H1 (cell line): Measurements from ENCODE around the gene PRKN. TPM values are rescaled to one million over a fixed set of nuclear protein-coding genes. Genes with fewer than 3 reads are reported as not detected.

Experiments used
- CTCF ChIA-PET: fragments of 300-600 bp; sonication (Branson Sonifier 250); formaldehyde crosslinking; loops from one replicate; lab custom pipeline; 2021; ENCODE audit not compliant: partially characterized antibody; lab: Charles Lee
- POLR2A ChIA-PET: fragments of 300-600 bp; sonication (Branson Sonifier 250); formaldehyde crosslinking; loops from one replicate; lab custom pipeline; 2021; ENCODE audit warnings: inconsistent platforms; ENCODE audit not compliant: partially characterized antibody; lab: Charles Lee
- DNase-seq, 2 experiments: peaks; one replicate each; pipeline versions ENCODE4 v3.0.0 to v3.0.0-alpha.2; 2010 to 2022; ENCODE audit warnings: low spot score in 2 of 2, low read depth in 1 of 2, mixed read lengths in 1 of 2
- FAIRE-seq: peaks from 2 replicates; lab custom pipeline; 2011; peaks lifted over from hg19 to GRCh38; lab: Jason Lieb, UNC
- H2AFZ ChIP-seq: 2 replicates; pipeline ENCODE4 v1.8.1; 2012; ENCODE audit warnings: low read length, inconsistent platforms
- H2AK5ac ChIP-seq: 2 replicates; pipeline ENCODE4 v1.6.1; 2013; ENCODE audit warnings: low read depth, low read length
- H2BK120ac ChIP-seq: replicated peaks from 2 replicates; pipeline ENCODE3; 2013; ENCODE audit warnings: low read depth, low read length, inconsistent platforms
- H2BK12ac ChIP-seq: 2 replicates; pipeline ENCODE4 v1.6.1; 2013; ENCODE audit warnings: low read depth, low read length
- H2BK15ac ChIP-seq: 2 replicates; pipeline ENCODE4 v1.6.1; 2013; ENCODE audit warnings: low read length
- H2BK20ac ChIP-seq: 2 replicates; pipeline ENCODE4 v1.6.1; 2013; ENCODE audit warnings: low read length
- H2BK5ac ChIP-seq: 2 replicates; pipeline ENCODE4 v1.6.1; 2013; ENCODE audit warnings: low read depth, low read length
- H3K14ac ChIP-seq: 2 replicates; pipeline ENCODE4 v1.6.1; 2013; ENCODE audit warnings: inconsistent platforms; ENCODE audit not compliant: insufficient read length
- H3K18ac ChIP-seq: 2 replicates; pipeline ENCODE4 v1.6.1; 2013; ENCODE audit warnings: low read length; ENCODE audit errors: extremely low read depth
- H3K23ac ChIP-seq: 2 replicates; pipeline ENCODE4 v1.6.1; 2013; ENCODE audit warnings: inconsistent platforms; ENCODE audit not compliant: insufficient read length
- H3K23me2 ChIP-seq: 2 replicates; pipeline ENCODE4 v1.6.1; 2013; ENCODE audit warnings: low read depth, low read length
- H3K27ac ChIP-seq: 2 replicates; pipeline ENCODE4 v1.6.1; 2011; ENCODE audit warnings: low read depth, low read length, inconsistent platforms
- H3K27me3 ChIP-seq, 4 experiments: replicated peaks in 1 of 4; 1 replicate in 1 of 4; 2 replicates in 3 of 4; pipeline versions ENCODE4 v1.6.1 to v1.8.1; 2011 to 2013; ENCODE audit warnings: low read length in 3 of 4, mild to moderate bottlenecking in 3 of 4, inconsistent platforms in 2 of 4, mixed read lengths in 2 of 4, moderate library complexity in 1 of 4; ENCODE audit not compliant: control insufficient read depth in 3 of 4, insufficient read depth in 3 of 4; ENCODE audit errors: extremely low read depth in 1 of 4
- H3K36me3 ChIP-seq, 4 experiments: 2 replicates each; pipeline versions ENCODE4 v1.6.1 to v1.8.1; 2011 to 2013; ENCODE audit warnings: mild to moderate bottlenecking in 4 of 4, low read length in 3 of 4, moderate library complexity in 2 of 4, control low read depth in 1 of 4, inconsistent platforms in 1 of 4; ENCODE audit not compliant: insufficient read depth in 4 of 4, control insufficient read depth in 2 of 4
- H3K4ac ChIP-seq: replicated peaks from 2 replicates; pipeline ENCODE3; 2013; ENCODE audit warnings: low read length, low read depth, mixed read lengths, inconsistent platforms; ENCODE audit not compliant: insufficient read length
- H3K4me1 ChIP-seq, 4 experiments: replicated peaks in 1 of 4; 1 replicate in 1 of 4; 2 replicates in 3 of 4; pipeline versions ENCODE4 v1.6.1 to v1.8.1; 2011 to 2013; ENCODE audit warnings: low read length in 3 of 4, inconsistent platforms in 2 of 4, mixed read lengths in 1 of 4; ENCODE audit not compliant: insufficient read depth in 4 of 4, control insufficient read depth in 3 of 4
- H3K4me2 ChIP-seq, 2 experiments: 2 replicates each; pipeline versions ENCODE4 v1.6.1 to v1.8.1; 2011 to 2013; ENCODE audit warnings: low read depth in 2 of 2, low read length in 2 of 2, control low read depth in 1 of 2, inconsistent platforms in 1 of 2, mild to moderate bottlenecking in 1 of 2; ENCODE audit not compliant: insufficient read depth in 1 of 2
- H3K4me3 ChIP-seq, 4 experiments: fragments of 200-600, 300-600 bp in 1 of 4; sonication (generic), shearing (Covaris generic), sonication (Bioruptor Twin) in 1 of 4; 2 replicates each; pipeline versions ENCODE4 v1.5.1 to v1.8.1; 2011 to 2016; ENCODE audit warnings: low read length in 4 of 4, low read depth in 3 of 4, control low read depth in 2 of 4, inconsistent platforms in 2 of 4, mild to moderate bottlenecking in 2 of 4, mixed read lengths in 1 of 4, moderate library complexity in 1 of 4; ENCODE audit not compliant: insufficient read depth in 2 of 4; ENCODE audit errors: extremely low read depth in 1 of 4
- H3K56ac ChIP-seq: replicated peaks from 2 replicates; pipeline ENCODE3; 2013; ENCODE audit warnings: low read depth, mild to moderate bottlenecking, mixed read lengths, low read length, inconsistent platforms; ENCODE audit not compliant: insufficient read length
- H3K79me1 ChIP-seq: 2 replicates; pipeline ENCODE4 v1.6.1; 2013; ENCODE audit warnings: low read depth, low read length, control low read depth
- H3K79me2 ChIP-seq, 2 experiments: 2 replicates each; pipeline versions ENCODE4 v1.6.1 to v1.8.1; 2012 to 2013; ENCODE audit warnings: low read length in 2 of 2, mild to moderate bottlenecking in 2 of 2, inconsistent platforms in 1 of 2; ENCODE audit not compliant: insufficient read depth in 2 of 2, control insufficient read depth in 1 of 2
- H3K9ac ChIP-seq, 4 experiments: replicated peaks in 1 of 4; 1 replicate in 1 of 4; 2 replicates in 3 of 4; pipeline versions ENCODE4 v1.6.1 to v1.8.1; 2011 to 2013; ENCODE audit warnings: low read depth in 3 of 4, low read length in 3 of 4, control low read depth in 2 of 4, mild to moderate bottlenecking in 2 of 4, moderate library complexity in 2 of 4, inconsistent platforms in 1 of 4; ENCODE audit errors: extremely low read depth in 1 of 4
- H3K9me3 ChIP-seq, 2 experiments: 2 replicates each; pipeline versions ENCODE4 v1.6.1 to v1.8.1; 2012 to 2013; ENCODE audit warnings: mild to moderate bottlenecking in 2 of 2, moderate library complexity in 2 of 2, control low read depth in 1 of 2, inconsistent platforms in 1 of 2, low read depth in 1 of 2, low read length in 1 of 2, mixed read lengths in 1 of 2; ENCODE audit not compliant: insufficient read depth in 2 of 2
- H4K20me1 ChIP-seq, 2 experiments: replicated peaks in 1 of 2; 2 replicates each; pipeline versions ENCODE3 to v1.8.1; 2011 to 2013; ENCODE audit warnings: inconsistent platforms in 2 of 2, low read length in 2 of 2, mild to moderate bottlenecking in 1 of 2; ENCODE audit not compliant: insufficient read depth in 2 of 2, control insufficient read depth in 1 of 2
- H4K5ac ChIP-seq: 2 replicates; pipeline ENCODE4 v1.6.1; 2013; ENCODE audit warnings: low read length, low read depth, mixed read lengths, inconsistent platforms; ENCODE audit not compliant: insufficient read length
- H4K8ac ChIP-seq: 2 replicates; pipeline ENCODE4 v1.8.0; 2013; ENCODE audit warnings: mild to moderate bottlenecking, moderate library complexity, low read length, inconsistent platforms; ENCODE audit not compliant: insufficient read depth; ENCODE audit errors: extremely low read depth
- H4K91ac ChIP-seq: replicated peaks from 2 replicates; pipeline ENCODE3; 2013; ENCODE audit warnings: low read length, mixed read lengths, inconsistent platforms; ENCODE audit not compliant: insufficient read length
- CREB1 ChIP-seq: IDR thresholded peaks from 2 replicates; pipeline ENCODE4 v1.6.1; 2012; ENCODE audit warnings: inconsistent platforms
- CTCF ChIP-seq, 3 experiments: IDR thresholded peaks; 1 replicate in 2 of 3; 2 replicates in 1 of 3; pipeline versions ENCODE4 v1.5.1 to v1.6.1; 2011; ENCODE audit warnings: low read length in 3 of 3, mild to moderate bottlenecking in 3 of 3, inconsistent platforms in 2 of 3, low read depth in 1 of 3, moderate library complexity in 1 of 3; ENCODE audit not compliant: insufficient read depth in 1 of 3; ENCODE audit errors: control extremely low read depth in 1 of 3
- EGR1 ChIP-seq: IDR thresholded peaks from 2 replicates; pipeline ENCODE4 v1.6.1; 2011; ENCODE audit warnings: low read depth, low read length, borderline replicate concordance
- JUND ChIP-seq: IDR thresholded peaks from 2 replicates; pipeline ENCODE4 v1.6.1; 2011; ENCODE audit warnings: mild to moderate bottlenecking, improper control_type of control experiment, low read length
- NANOG ChIP-seq: IDR thresholded peaks from 2 replicates; pipeline ENCODE4 v1.6.1; 2011; ENCODE audit warnings: low read length, low read depth, mild to moderate bottlenecking, inconsistent platforms; ENCODE audit not compliant: insufficient read depth, poor library complexity, severe bottlenecking
- POU5F1 ChIP-seq: IDR thresholded peaks from 2 replicates; pipeline ENCODE4 v1.6.1; 2011; ENCODE audit warnings: low read depth, mild to moderate bottlenecking, low read length, moderate library complexity
- RNF2 ChIP-seq: fragments of 200-900, 300-1000 bp; sonication (generic); IDR thresholded peaks from 2 replicates; pipeline ENCODE4 v1.7.1; 2016; ENCODE audit warnings: borderline replicate concordance, low read depth, mild to moderate bottlenecking, antibody characterized with exemption, low read length; ENCODE audit not compliant: poor library complexity, severe bottlenecking; ENCODE audit errors: missing control alignments
- SIN3A ChIP-seq, 2 experiments: IDR thresholded peaks in 1 of 2; conservative IDR thresholded peaks in 1 of 2; 2 replicates each; pipeline ENCODE4 v1.6.1; 2011 to 2012; ENCODE audit warnings: low read length in 2 of 2, improper control_type of control experiment in 1 of 2, low read depth in 1 of 2, mild to moderate bottlenecking in 1 of 2
- SIX5 ChIP-seq: IDR thresholded peaks from 2 replicates; pipeline ENCODE4 v1.6.1; 2011; ENCODE audit warnings: mild to moderate bottlenecking, low read depth, low read length
- SP4 ChIP-seq: IDR thresholded peaks from 2 replicates; pipeline ENCODE4 v1.6.1; 2012; ENCODE audit warnings: low read length, inconsistent platforms
- TCF12 ChIP-seq: IDR thresholded peaks from 2 replicates; pipeline ENCODE4 v1.6.1; 2011; ENCODE audit warnings: low read depth, mild to moderate bottlenecking, low read length
- TEAD4 ChIP-seq: IDR thresholded peaks from 2 replicates; pipeline ENCODE4 v1.6.1; 2012; ENCODE audit warnings: low read depth, low read length, inconsistent platforms, mixed read lengths
- YY1 ChIP-seq: IDR thresholded peaks from 2 replicates; pipeline ENCODE4 v1.6.1; 2011; ENCODE audit warnings: low read depth, mild to moderate bottlenecking, low read length
- WGBS, 2 experiments: shearing (Covaris generic) in 1 of 2; methylation state at CpG; one replicate each; pipeline versions ENCODE4 v1.1.6 to v1.1.7; 2013 to 2015; ENCODE audit warnings: low lambda C conversion rate in 2 of 2, mixed read lengths in 2 of 2, inconsistent platforms in 1 of 2, low coverage in 1 of 2, missing lambda C conversion rate in 1 of 2; ENCODE audit not compliant: insufficient replicate concordance in 2 of 2, insufficient coverage in 1 of 2, insufficient read length in 1 of 2; ENCODE audit errors: extremely low coverage in 1 of 2, missing lambda C conversion rate in 1 of 2; 5-methylcytosine and 5-hydroxymethylcytosine counted together
- polyA plus RNA-seq, 7 experiments: library from polyadenylated mRNA; depleted of rRNA in 3 of 7; stranded (reverse) in 5 of 7; unstranded in 2 of 7; fragments of >200 nt in 5 of 7; fragments of 200-250 nt in 2 of 7; gene quantifications; 1 replicate in 5 of 7; 2 replicates in 1 of 7; 4 replicates in 1 of 7; pipeline versions ENCODE4 v1.2.1 to v1.2.3, GENCODE V29; 2011 to 2013; ENCODE audit warnings: missing spikeins in 2 of 7, mixed read lengths in 2 of 7
- total RNA-seq: library from RNA; stranded (reverse); fragmentation: NEBNext Ultra II Directional; extraction: Animal tissue kit (Norgen Biotek cat#: 25700); gene quantifications from 2 replicates; pipeline ENCODE4 v1.2.1, GENCODE V29; 2021

PRKN gene
- total and polyA plus RNA-seq, 2 of the 8 experiments (the other 6 are each of a cell fraction or from before 2014, with no cell fraction given) = 0.13 to 0.29 TPM

GRCh38 chr6:162363757-162364156, 363.8 kb downstream of the PRKN start:
- ChIA-PET POLR2A (no interaction called here), CTCF (no interaction called here)
- Histone ChIP-seq H3K36me3 (no peaks in the 10 kb centered on the region), H3K79me1 (no peaks in the 10 kb centered on the region), H3K23me2 (no peaks in the 10 kb centered on the region), H3K4me1 (no peaks in the 10 kb centered on the region), H2BK20ac (no peak overlapping the region), H3K79me2 (no peaks in the 10 kb centered on the region), H2BK15ac (no peak overlapping the region), H4K91ac (no peak overlapping the region), H3K9me3 (no peaks in the 10 kb centered on the region), H3K14ac (no peak overlapping the region), H2BK120ac (no peak overlapping the region), H2BK12ac (no peak overlapping the region), H4K8ac (no peak overlapping the region), H3K23ac (no peak overlapping the region), H3K4me2 (no peak overlapping the region; a peak in 1 of 4 replicates), H3K9ac (no peak overlapping the region), H3K18ac (no peak overlapping the region), H3K4me3 (no peak overlapping the region), H2AK5ac (no peak overlapping the region), H3K27me3 (no peaks in the 10 kb centered on the region), H2BK5ac (no peak overlapping the region), H3K56ac (no peak overlapping the region), H3K27ac (no peak overlapping the region), H4K20me1 (no peaks in the 10 kb centered on the region), H3K4ac (no peak overlapping the region), H4K5ac (no peak overlapping the region), H2AFZ (no peak overlapping the region)
- DNase-seq (no peak), FAIRE-seq (no peak)
- WGBS, 2 experiments = 69% methylated on average over 4 of the region's 4 CpGs; no CpG with 5 or more reads in 1 of the 2 experiments
- TF ChIP-seq SIN3A (conservative IDR thresholded peaks at IDR 0.05 in 1 of 2, IDR thresholded peaks at IDR 0.05 in 1 of 2; ENCODE audit: low read depth in 1 of 2, low read length in 2 of 2) (no peak), RNF2 (no peak), JUND (no peak), CREB1 (no peak), SP4 (no peak), CTCF (IDR thresholded peaks at IDR 0.05; ENCODE audit: control extremely low read depth in 1 of 3, insufficient read depth in 1 of 3, low read depth in 1 of 3, low read length in 3 of 3) (no peak), YY1 (no peak), SIX5 (no peak), EGR1 (no peak), TCF12 (no peak), POU5F1 (no peak), NANOG (no peak), TEAD4 (no peak)
